Renal cortical epithelial cell (primary cell): ENCODE data around the gene LASP1. TPM values are rescaled to one million over a fixed set of nuclear protein-coding genes. Genes with fewer than 3 reads are reported as not detected.
"Not testable (repeated sequence)": the region's sequence is repeated elsewhere in the genome, so short reads cannot be mapped to it uniquely, and the experiment has no call there.

Experiments used
- DNase-seq: peaks from one replicate; pipeline ENCODE4 v3.0.0-alpha.2; 2011; ENCODE audit warnings: low read depth
- total RNA-seq: library from RNA; depleted of rRNA; stranded (reverse); fragments of >200 nt; gene quantifications from 2 replicates; pipeline ENCODE4 v1.2.3, GENCODE V29; 2014

Gene LASP1
- total RNA-seq, 1 donor from 2014 or later: 272 TPM

DNA sequence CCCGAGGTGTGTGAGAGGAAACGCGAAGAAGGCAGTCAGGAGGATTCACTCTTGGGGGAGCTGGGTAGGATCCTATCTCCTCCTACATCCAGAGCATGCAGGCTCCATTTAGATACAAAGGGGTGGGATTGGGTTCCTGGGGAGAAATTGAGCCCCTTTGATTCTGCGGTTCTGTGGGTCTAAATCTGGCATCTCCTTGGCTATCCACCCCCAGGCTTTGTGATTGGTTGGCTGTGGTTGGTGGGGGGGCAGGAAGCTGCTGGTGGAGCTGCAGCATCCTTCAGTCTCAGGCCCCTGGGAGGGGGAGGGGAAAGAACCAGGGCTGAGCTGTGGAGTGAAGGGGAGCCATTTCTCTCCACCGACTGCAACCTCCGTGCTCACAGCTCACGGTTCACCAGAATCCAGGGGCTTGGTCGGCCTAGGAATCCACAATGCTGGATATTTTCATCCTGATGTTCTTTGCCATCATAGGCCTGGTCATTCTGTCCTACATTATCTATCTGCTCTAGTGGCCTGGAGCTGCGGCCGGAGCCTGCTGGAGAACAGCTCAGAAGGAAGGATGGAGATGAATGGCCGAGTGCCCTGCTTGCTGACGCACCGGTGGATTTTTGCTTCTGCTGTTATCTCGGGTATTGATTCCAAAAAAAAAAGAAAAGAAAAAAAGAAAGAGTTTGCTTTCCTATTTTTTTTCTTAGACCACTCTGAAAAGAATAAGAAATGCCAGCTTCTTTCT, 55.6 kb downstream of the LASP1 start, which contains the start of gene LASP1NB:
LASP1NB (plus strand) TSS at position 352 of the 733 bp plus-strand sequence.
- DNase-seq: no peak

DNA sequence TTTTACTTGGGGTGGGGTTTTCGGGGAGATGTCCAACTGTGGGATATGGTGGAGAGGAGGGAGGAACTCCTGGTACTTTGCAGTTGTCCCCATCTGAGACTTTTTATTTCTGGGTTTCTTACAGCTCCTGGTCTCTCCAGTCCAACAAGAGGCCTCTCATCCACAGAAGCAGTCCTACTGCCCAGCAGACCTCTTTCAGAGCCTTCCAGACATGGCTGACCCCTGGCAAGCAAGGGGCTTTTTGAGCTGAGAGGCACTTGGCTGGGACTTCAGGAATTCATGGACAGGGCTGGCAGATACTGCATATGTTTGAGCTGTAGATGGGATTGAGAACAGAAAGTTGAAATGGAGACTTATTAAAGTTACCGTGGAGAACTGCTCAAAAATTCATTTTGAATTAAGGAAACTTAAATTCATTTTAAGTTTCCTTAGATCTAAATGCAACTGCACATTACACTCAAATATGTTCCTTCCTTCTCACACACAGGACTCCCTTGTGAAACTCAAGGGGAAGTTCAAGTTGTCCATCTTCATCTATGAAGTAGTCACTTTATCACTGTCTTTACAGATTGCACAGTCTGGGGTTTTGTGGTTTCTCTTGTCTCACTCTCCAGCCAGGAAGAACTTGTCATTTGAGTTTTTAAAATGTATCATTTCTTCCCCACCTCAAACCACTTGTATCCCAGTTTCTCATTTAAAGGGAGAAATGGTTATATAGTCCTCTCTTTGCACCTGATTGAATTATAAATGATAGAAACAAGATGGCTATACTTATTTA, 56.6 kb downstream of the LASP1 start:
- DNase-seq: peak; percentile 20

- not testable (repeated sequence) for DNase-seq
Measured at GRCh38 chr17:38930782-38931181, 60.9 kb downstream of the LASP1 start.

- not testable (repeated sequence) for DNase-seq
Measured at GRCh38 chr17:38933962-38934361, 64.1 kb downstream of the LASP1 start.

DNA sequence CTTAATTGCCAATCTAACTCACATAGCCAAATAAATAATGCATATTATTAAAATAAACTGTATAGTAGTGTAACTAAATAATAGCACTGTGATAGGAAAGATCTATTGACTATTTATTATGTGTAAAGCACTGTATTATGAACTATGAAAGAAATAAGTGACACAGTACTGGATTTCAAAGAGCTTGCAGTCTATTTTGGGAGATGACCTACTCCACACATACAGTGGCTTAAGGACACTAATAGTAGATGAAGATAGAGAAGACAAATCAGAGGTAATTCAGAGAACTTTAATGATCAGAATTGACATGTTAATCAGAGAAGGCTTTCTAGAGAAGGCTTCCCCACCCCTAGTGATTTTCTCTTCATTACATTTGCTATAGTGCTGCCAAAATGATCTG, 70.1 kb downstream of the LASP1 start:
- no peak for DNase-seq

- DNase-seq: no peak
Measured at GRCh38 chr17:38940404-38940803, 70.5 kb downstream of the LASP1 start.

DNA sequence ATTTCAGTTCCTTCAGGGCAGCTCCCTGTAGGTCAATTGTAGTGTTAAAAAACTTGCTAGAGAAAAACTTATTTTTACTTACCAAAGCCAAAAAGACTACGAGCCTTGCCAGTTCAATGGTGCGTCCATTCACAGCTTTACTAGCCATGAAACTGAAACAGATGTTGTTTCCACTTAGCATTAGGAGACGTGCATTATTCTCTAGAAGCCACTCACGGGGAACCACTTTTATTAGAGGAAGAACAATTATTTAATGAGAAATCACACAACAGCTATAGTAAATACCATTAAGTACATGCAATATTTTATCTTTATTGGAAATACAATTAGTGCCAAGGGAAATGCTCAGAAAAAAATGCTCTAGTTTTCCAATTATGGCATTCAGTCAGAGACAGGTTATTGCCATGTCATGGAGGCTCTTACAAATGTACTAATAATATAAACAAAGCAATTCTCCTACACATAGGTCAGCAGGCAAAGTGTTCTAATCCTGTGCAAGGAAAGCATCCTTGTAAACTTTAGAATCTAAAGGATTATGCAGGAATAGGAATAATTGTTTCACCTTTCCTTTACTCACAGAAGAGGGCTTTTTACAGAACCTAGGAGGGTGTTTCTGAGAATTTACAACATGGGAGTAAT, 73.0 kb downstream of the LASP1 start:
- no peak for DNase-seq

- peak; percentile 11 for DNase-seq
Measured at GRCh38 chr17:38943607-38944006, 73.7 kb downstream of the LASP1 start.

DNA sequence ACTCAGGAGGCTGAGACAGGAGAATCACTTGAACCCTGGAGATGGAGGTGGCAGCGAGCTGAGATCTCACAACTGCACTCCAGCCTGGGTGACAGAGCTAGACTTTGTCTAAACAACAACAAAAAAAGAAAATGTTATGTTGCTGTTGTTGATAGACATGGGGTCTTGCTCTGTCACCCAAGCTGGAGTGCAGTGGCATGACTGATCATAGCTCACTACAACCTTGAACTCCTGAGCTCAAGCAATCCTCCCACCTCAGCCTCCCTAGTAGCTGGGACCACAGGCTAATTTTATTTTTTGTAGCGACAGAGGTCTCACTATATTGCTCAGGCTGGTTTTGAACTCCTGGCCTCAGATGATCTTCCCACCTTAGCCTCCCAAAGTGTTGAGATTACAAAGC, 77.3 kb downstream of the LASP1 start:
- no peak for DNase-seq

DNA sequence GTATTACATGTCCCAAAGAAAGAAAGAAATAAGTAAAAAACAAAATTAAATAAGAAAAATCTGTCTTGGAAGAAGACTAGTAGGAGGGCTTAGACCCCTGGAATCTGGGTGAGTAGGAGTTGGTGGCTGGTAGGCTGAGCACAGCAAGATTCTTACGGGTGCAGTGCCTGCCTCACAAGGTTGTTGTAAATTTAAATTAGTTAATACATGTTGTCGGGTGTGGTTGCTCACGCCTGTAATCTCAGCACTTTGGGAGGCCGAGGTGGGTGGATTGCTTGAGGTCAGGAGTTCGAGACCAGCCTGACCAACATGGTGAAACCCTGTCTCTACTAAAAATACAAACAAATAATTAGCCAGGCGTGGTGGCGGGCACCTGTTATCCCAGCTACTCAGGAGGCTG, 83.9 kb downstream of the LASP1 start:
- DNase-seq: not testable (repeated sequence)

DNA sequence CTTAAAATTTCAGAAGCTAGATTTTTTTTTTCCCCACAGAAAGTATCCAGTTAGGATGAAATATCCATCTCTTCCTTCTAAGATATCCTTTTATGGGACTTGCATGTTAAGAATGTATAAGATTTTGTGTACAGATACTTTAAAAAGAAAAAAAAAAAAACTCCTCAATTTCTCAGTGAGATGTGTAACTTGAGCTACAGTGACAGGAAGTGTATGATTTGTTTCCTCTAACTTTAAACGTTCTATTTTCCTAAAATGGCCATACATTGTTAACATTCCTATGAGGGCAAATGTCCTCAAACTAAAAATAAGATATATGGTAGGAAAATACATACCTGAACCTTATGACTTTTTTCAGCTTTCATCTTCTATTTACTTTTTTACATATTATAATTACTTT, 88.5 kb downstream of the LASP1 start:
- DNase-seq: no peak

DNA sequence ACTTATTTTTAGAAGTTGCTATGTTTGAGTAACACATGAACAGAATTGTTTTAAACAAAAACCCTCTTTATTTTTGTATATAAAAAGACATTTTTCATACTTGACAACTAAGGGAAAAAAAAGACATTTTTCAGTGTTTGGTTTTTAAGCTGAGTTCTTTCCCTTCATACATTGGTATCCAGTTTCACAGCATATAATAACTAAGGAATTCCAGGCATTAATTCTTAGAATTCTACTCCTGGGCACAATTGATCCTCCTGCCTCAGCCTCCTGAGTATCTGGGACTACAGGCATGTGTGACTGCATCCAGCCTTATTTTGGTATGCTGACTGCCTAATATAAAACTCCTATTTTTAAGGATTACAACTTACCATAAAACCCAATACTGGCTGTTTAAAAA, 88.9 kb downstream of the LASP1 start:
- DNase-seq: no peak

- DNase-seq: no peak
Measured at GRCh38 chr17:38959508-38959907, 89.7 kb downstream of the LASP1 start.

DNA sequence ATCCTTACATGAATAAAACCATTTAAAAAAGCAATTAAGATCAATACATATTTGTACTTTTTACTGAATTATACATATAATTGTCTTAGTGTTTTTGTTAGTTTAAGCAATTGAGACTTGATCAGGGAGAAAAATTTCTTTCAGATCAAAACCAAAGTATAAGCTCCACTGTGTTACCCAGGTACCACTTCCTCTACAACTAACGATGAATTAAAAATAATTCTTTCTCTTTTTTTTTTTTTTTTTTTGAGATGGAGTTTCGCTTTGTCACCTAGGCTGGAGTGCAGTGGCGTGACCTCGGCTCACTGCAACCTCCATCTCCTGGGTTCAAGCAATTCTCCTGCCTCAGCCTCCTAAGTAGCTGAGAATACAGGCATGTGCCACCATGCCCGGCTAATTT, 90.5 kb downstream of the LASP1 start:
- DNase-seq: no peak

DNA sequence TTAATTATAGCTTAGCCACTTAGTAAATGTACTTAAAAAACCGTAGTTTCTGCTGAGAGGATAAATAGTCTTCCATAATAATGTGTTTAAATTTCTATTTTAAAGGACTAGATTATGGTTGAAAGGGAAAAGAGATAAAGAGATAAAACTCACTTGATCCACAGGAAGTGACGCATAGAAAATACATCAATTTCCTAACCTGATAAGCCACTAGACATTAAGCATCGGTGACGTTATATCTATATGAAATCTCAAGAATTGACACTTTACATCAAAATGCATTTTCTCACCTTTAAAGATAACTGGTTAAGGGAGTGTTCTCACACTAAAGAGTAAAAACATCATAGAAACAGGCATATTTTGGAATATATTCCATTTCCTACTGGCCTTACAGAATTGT, 91.6 kb downstream of the LASP1 start:
- no peak for DNase-seq

DNA sequence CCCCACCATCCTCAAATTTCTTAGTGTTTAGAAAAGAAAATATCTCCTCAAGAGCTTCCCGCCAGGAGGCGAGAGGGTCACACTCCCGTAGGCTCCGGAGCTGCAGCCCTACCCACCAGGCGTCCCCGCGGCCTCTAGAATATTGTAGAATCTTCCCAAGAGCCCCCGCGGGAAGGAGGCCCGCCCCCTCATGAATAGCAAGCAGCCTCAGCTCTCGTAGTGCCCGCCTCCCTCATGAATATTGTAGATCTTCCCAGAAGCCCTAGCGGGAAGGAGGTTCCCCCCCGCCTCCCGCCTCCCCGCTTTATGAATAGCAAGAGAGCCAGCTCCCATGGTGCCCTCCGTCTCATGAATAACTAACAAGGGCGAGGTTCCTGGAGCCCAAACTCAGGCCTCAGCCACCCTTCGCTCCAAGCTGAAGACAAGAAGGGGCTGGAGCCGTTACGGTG, 97.5 kb downstream of the LASP1 start, which contains the start of gene FBXO47:
FBXO47 (minus strand) TSS at position 114 of the 449 bp plus-strand sequence. CDS start 4,378 bp downstream, outside the sequence.
- peak; percentile 88 for DNase-seq

DNA sequence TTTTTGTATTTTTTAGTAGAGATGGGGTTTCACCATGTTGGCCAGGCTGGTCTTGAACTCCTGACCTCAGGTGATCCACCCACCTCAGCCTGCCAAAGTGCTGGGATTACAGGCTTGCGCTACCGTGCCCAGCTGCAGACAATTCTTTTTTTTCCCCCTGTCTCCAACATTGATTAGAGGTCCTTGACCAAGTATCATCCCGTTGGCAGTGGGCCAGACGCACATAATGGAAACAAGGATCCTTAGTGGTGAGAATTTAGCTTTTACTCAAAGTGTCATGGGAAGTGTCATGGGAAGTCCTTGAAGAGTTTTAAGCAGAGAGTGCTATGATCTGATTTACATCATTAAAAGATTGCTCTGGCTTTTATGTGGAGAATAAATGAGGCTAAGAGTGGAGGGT, 99.4 kb downstream of the LASP1 start:
- DNase-seq: no peak

GRCh38 chr17:38970128-38970527, 100.3 kb downstream of the LASP1 start:
- DNase-seq: peak; percentile 87

- DNase-seq: peak; percentile 16
Measured at GRCh38 chr17:38970804-38971203, 100.9 kb downstream of the LASP1 start.
